NCI-H2196 (cell line): Measurements from ENCODE around the gene HOTAIR.

Source experiments
- DNase-seq: peaks from one replicate; lab custom pipeline; 2025; ENCODE audit not compliant: unreplicated experiment; lab: John Stamatoyannopoulos, UW

Gene HOTAIR

GRCh38 chr12:53963005-53963404 lies 11.7 kb downstream of the HOTAIR start:
- no peak for DNase-seq

GRCh38 chr12:53961025-53961761 lies 13.6 kb downstream of the HOTAIR start:
- DNase-seq = no peak

GRCh38 chr12:53960187-53961024 lies 14.3 kb downstream of the HOTAIR start:
- no peak for DNase-seq

- no peak for DNase-seq
Observed at GRCh38 chr12:53959314-53959713, 15.4 kb downstream of the HOTAIR start.

- no peak for DNase-seq
Observed at GRCh38 chr12:53958128-53958527, 16.6 kb downstream of the HOTAIR start.

- no peak for DNase-seq
Observed at GRCh38 chr12:53956914-53957536, 17.7 kb downstream of the HOTAIR start.

- DNase-seq = no peak
Observed at GRCh38 chr12:53956251-53956887, 18.4 kb downstream of the HOTAIR start.

GRCh38 chr12:53955776-53956250 lies 18.9 kb downstream of the HOTAIR start:
- DNase-seq = no peak

GRCh38 chr12:53955036-53955775 lies 19.5 kb downstream of the HOTAIR start:
- DNase-seq = no peak

- DNase-seq = no peak
Observed at GRCh38 chr12:53954694-53955035, 20.1 kb downstream of the HOTAIR start, which contains the start of gene HOXC12. HOXC12 (plus strand) TSS chr12:53954903; CDS start chr12:53954930, 27 bp downstream.

GRCh38 chr12:53953831-53954693 lies 20.7 kb downstream of the HOTAIR start:
- no peak for DNase-seq

GRCh38 chr12:53952871-53953734 lies 21.7 kb downstream of the HOTAIR start:
- DNase-seq = no peak

GRCh38 chr12:53952335-53952694 lies 22.4 kb downstream of the HOTAIR start:
- no peak for DNase-seq

GRCh38 chr12:53951577-53952334 lies 23.0 kb downstream of the HOTAIR start:
- DNase-seq = no peak

GRCh38 chr12:53950789-53951576 lies 23.8 kb downstream of the HOTAIR start:
- DNase-seq = no peak

GRCh38 chr12:53950437-53950773 lies 24.3 kb downstream of the HOTAIR start:
- no peak for DNase-seq
